RPMI7951 (cell line): ENCODE measurements around the gene ASB3. TPM values are rescaled to one million over a fixed set of nuclear protein-coding genes. Genes with fewer than 3 reads are reported as not detected.
"Not testable (repeated sequence)": the region's sequence is repeated elsewhere in the genome, so short reads cannot be mapped to it uniquely, and the experiment has no call there.

Experiments
- DNase-seq: peaks from one replicate; pipeline ENCODE4 v3.0.0-alpha.2; 2012; ENCODE audit warnings: low read depth
- total RNA-seq: library from RNA; depleted of rRNA; stranded (reverse); fragments of >200 nt; shearing (Covaris generic); gene quantifications from 2 replicates; pipeline ENCODE4 v1.2.3, GENCODE V29; 2014; rRNA removed

ASB3 gene
- total RNA-seq: 35.1 and 40.3 TPM in 2 replicates

GRCh38 chr2:53786705-53787613 is at the start of gene ASB3, which contains the start of gene ERLEC1:
Gene ASB3 (minus strand): TSS chr2:53786953. CDS start chr2:53765572, 21,381 bp downstream.
Gene ERLEC1 (plus strand): TSS chr2:53787044. CDS start chr2:53787211, 167 bp downstream.
- peak; percentile 88 for DNase-seq

GRCh38 chr2:53829980-53830290 is 43.2 kb upstream of the ASB3 start:
- DNase-seq: not testable (repeated sequence)

GRCh38 chr2:53829273-53829979 is 42.7 kb upstream of the ASB3 start:
- DNase-seq: no peak

GRCh38 chr2:53828331-53828730 is 41.6 kb upstream of the ASB3 start:
- no peak for DNase-seq

- DNase-seq: no peak
Observed at GRCh38 chr2:53827398-53828175, 40.8 kb upstream of the ASB3 start.

- DNase-seq: peak; percentile 16
Observed at GRCh38 chr2:53826587-53827397, 40.0 kb upstream of the ASB3 start.

GRCh38 chr2:53826030-53826410 is 39.3 kb upstream of the ASB3 start:
- no peak for DNase-seq

GRCh38 chr2:53823639-53824038 is 36.9 kb upstream of the ASB3 start:
- DNase-seq: peak; percentile 15

- no peak for DNase-seq
Observed at GRCh38 chr2:53821810-53822209, 35.1 kb upstream of the ASB3 start.

- no peak for DNase-seq
Observed at GRCh38 chr2:53820711-53821110, 34.0 kb upstream of the ASB3 start.

- DNase-seq: no peak
Observed at GRCh38 chr2:53820048-53820447, 33.3 kb upstream of the ASB3 start.

- DNase-seq: no peak
Observed at GRCh38 chr2:53819634-53820033, 32.9 kb upstream of the ASB3 start.

- no peak for DNase-seq
Observed at GRCh38 chr2:53818854-53819435, 32.2 kb upstream of the ASB3 start.

- DNase-seq: no peak
Observed at GRCh38 chr2:53813151-53813550, 26.4 kb upstream of the ASB3 start.

- DNase-seq: no peak
Observed at GRCh38 chr2:53811601-53812000, 24.8 kb upstream of the ASB3 start.

- no peak for DNase-seq
Observed at GRCh38 chr2:53802617-53803151, 15.9 kb upstream of the ASB3 start.

GRCh38 chr2:53801547-53801946 is 14.8 kb upstream of the ASB3 start:
- DNase-seq: no peak

GRCh38 chr2:53793821-53794220 is 7.1 kb upstream of the ASB3 start:
- DNase-seq: no peak

- DNase-seq: no peak
Observed at GRCh38 chr2:53793261-53793660, 6.5 kb upstream of the ASB3 start.

- DNase-seq: peak; percentile 11
Observed at GRCh38 chr2:53787614-53788289, 999 bp upstream of the ASB3 start.
